Loucy (cell line): ENCODE measurements around the gene CABLES1.

Source experiments
- H2AFZ ChIP-seq: fragments of 200-600 bp; sonication (generic); 2 replicates; pipeline ENCODE4 v1.6.0; 2016; ENCODE audit warnings: antibody characterized with exemption, mild to moderate bottlenecking, low read length, moderate library complexity
- H3F3A ChIP-seq: fragments of 200-600 bp; 2 replicates; pipeline ENCODE4 v1.6.0; 2016; ENCODE audit warnings: antibody characterized with exemption, low read depth, mild to moderate bottlenecking
- H3K27me3 ChIP-seq: fragments of 200-600 bp; sonication (generic); 2 replicates; pipeline ENCODE4 v1.6.1; 2014; ENCODE audit warnings: low read length, mild to moderate bottlenecking; ENCODE audit not compliant: insufficient read depth, poor library complexity, severe bottlenecking
- H3K36me3 ChIP-seq: fragments of 200-600 bp; sonication (generic); 2 replicates; pipeline ENCODE4 v1.6.1; 2016; ENCODE audit warnings: low read length; ENCODE audit not compliant: insufficient read depth
- H3K4me1 ChIP-seq: fragments of 200-600 bp; sonication (generic); 2 replicates; pipeline ENCODE4 v1.5.1; 2014; ENCODE audit warnings: low read length, mild to moderate bottlenecking; ENCODE audit not compliant: insufficient read depth, poor library complexity, severe bottlenecking
- H3K4me2 ChIP-seq: fragments of 200-600 bp; sonication (generic); 2 replicates; pipeline ENCODE4 v1.6.0; 2014; ENCODE audit warnings: antibody characterized with exemption, low read length, low read depth, mild to moderate bottlenecking; ENCODE audit not compliant: poor library complexity, severe bottlenecking
- H3K4me3 ChIP-seq: fragments of 200-600 bp; sonication (generic); 2 replicates; pipeline ENCODE4 v1.5.1; 2014; ENCODE audit warnings: low read length, mild to moderate bottlenecking, mixed read lengths; ENCODE audit not compliant: poor library complexity, severe bottlenecking
- H3K79me2 ChIP-seq: fragments of 200-600 bp; sonication (generic); 2 replicates; pipeline ENCODE4 v1.6.1; 2014; ENCODE audit warnings: low read length; ENCODE audit not compliant: insufficient read depth
- H3K9ac ChIP-seq: fragments of 200-600 bp; sonication (generic); 2 replicates; pipeline ENCODE4 v1.6.0; 2014; ENCODE audit warnings: mild to moderate bottlenecking, low read depth, low read length, moderate library complexity; ENCODE audit not compliant: poor library complexity, severe bottlenecking
- H3K9me2 ChIP-seq: fragments of 200-600 bp; sonication (generic); replicated peaks from 2 replicates; pipeline ENCODE4 v1.6.1; 2016; ENCODE audit warnings: low read depth, low read length, mixed read lengths
- H3K9me3 ChIP-seq: fragments of 200-600 bp; sonication (generic); 2 replicates; pipeline ENCODE4 v1.6.1; 2014; ENCODE audit warnings: mild to moderate bottlenecking, antibody characterized with exemption, low read length, low read depth; ENCODE audit not compliant: insufficient read depth
- H4K20me1 ChIP-seq: fragments of 200-600 bp; sonication (generic); 2 replicates; pipeline ENCODE4 v1.6.0; 2014; ENCODE audit warnings: antibody characterized with exemption, low read length, mild to moderate bottlenecking; ENCODE audit not compliant: insufficient read depth, poor library complexity, severe bottlenecking
- CTCF ChIP-seq: fragments of 200-600 bp; sonication (generic); conservative IDR thresholded peaks from 2 replicates; pipeline ENCODE4 v1.5.1; 2014; ENCODE audit warnings: mild to moderate bottlenecking, antibody characterized with exemption, low read length
- EZH2phosphoT487 ChIP-seq: fragments of 200-600 bp; IDR thresholded peaks from 2 replicates; pipeline ENCODE4 v1.6.1; 2018; ENCODE audit warnings: antibody characterized with exemption, mild to moderate bottlenecking, moderate library complexity, borderline replicate concordance

The CABLES1 gene

GRCh38 chr18:23188068-23188760 is 52.9 kb downstream of the CABLES1 start:
- Histone ChIP-seq H2AFZ (no peak overlapping the region), H3K4me2 (no peak overlapping the region), H3K27me3 (no peaks in the 10 kb centered on the region), H3K9ac (no peak overlapping the region), H3F3A (0 out of 2 replicates have a peak, but pooled peaks cover 7% of the 10 kb centered on the region), H3K9me2 (no peaks in the 10 kb centered on the region), H3K9me3 (no peaks in the 10 kb centered on the region), H3K4me3 (no peak overlapping the region), H3K36me3 (peaks cover 19% of the 10 kb centered on the region; the same call in 1 of the 2 replicates), H3K4me1 (peaks cover 25% of the 10 kb centered on the region), H3K79me2 (peaks cover 24% of the 10 kb centered on the region; the same call in 1 of the 2 replicates), H4K20me1 (peaks cover 5% of the 10 kb centered on the region)
- no peak for TF ChIP-seq CTCF
- no peak for TF ChIP-seq EZH2phosphoT487

- H3K4me2 ChIP-seq, result no peak overlapping the region
- peaks cover 5% of the 10 kb centered on the region for H4K20me1 ChIP-seq
Observed at GRCh38 chr18:23189099-23189498, 53.8 kb downstream of the CABLES1 start.

GRCh38 chr18:23189768-23190661 is 54.7 kb downstream of the CABLES1 start:
- Histone ChIP-seq H4K20me1 (peaks cover 5% of the 10 kb centered on the region), H3K36me3 (peaks cover 27% of the 10 kb centered on the region; the same call in 1 of the 2 replicates), H2AFZ (no peak overlapping the region), H3K9me2 (no peaks in the 10 kb centered on the region), H3F3A (0 out of 2 replicates have a peak, but pooled peaks cover 7% of the 10 kb centered on the region), H3K9ac (no peak overlapping the region), H3K4me3 (no peak overlapping the region), H3K79me2 (peaks cover 15% of the 10 kb centered on the region; the same call in 1 of the 2 replicates), H3K4me1 (peaks cover 32% of the 10 kb centered on the region), H3K9me3 (no peaks in the 10 kb centered on the region), H3K27me3 (no peaks in the 10 kb centered on the region), H3K4me2 (no peak overlapping the region)
- TF ChIP-seq EZH2phosphoT487 (no peak), CTCF (no peak)

More at GRCh38 chr18:23189099-23189498, 53.8 kb downstream of the CABLES1 start:
- no peak for TF ChIP-seq EZH2phosphoT487
- TF ChIP-seq CTCF, result no peak
- H3F3A ChIP-seq, result 0 out of 2 replicates have a peak, but pooled peaks cover 7% of the 10 kb centered on the region
- H3K9me2 ChIP-seq, result no peaks in the 10 kb centered on the region
- H3K4me3 ChIP-seq, result no peak overlapping the region
- peaks cover 25% of the 10 kb centered on the region for H3K4me1 ChIP-seq
- H3K79me2 ChIP-seq, result peaks cover 19% of the 10 kb centered on the region; the same call in 1 of the 2 replicates
- no peak overlapping the region for H3K9ac ChIP-seq
- H3K36me3 ChIP-seq, result peaks cover 18% of the 10 kb centered on the region; the same call in 1 of the 2 replicates
- no peaks in the 10 kb centered on the region for H3K27me3 ChIP-seq
- no peaks in the 10 kb centered on the region for H3K9me3 ChIP-seq
- H2AFZ ChIP-seq, result no peak overlapping the region
